OCI-LY3 (cell line): ENCODE data around the gene TRAF4.

Source experiments
- H2AFZ ChIP-seq: fragments of 200-600, 300-600 bp; shearing (Covaris generic); 2 replicates; pipeline ENCODE4 v1.6.0; 2014; ENCODE audit warnings: antibody characterized with exemption, low read depth, low read length
- H3K27ac ChIP-seq: fragments of 200-600, 300-600 bp; sonication (generic); 2 replicates; pipeline ENCODE4 v1.5.1; 2014; ENCODE audit warnings: mild to moderate bottlenecking, low read length, moderate library complexity, mixed read lengths
- H3K27me3 ChIP-seq: fragments of 200-600, 300-600 bp; sonication (generic); 2 replicates; pipeline ENCODE4 v1.6.1; 2014; ENCODE audit warnings: low read depth, low read length, mixed read lengths
- H3K36me3 ChIP-seq: fragments of 200-600, 300-600 bp; sonication (generic); replicated peaks from 2 replicates; pipeline ENCODE3; 2014; ENCODE audit warnings: low read depth, low read length, mixed read lengths
- H3K4me1 ChIP-seq: fragments of 300-600, 200-600 bp; sonication (generic); 2 replicates; pipeline ENCODE4 v1.6.1; 2014; ENCODE audit warnings: low read length, mixed read lengths
- H3K4me2 ChIP-seq: fragments of 200-600, 300-600 bp; sonication (generic); 2 replicates; pipeline ENCODE4 v1.6.1; 2014; ENCODE audit warnings: low read length, mixed read lengths
- H3K4me3 ChIP-seq: fragments of 300-600, 200-600 bp; sonication (generic); 2 replicates; pipeline ENCODE4 v1.5.1; 2014; ENCODE audit warnings: antibody characterized with exemption, mild to moderate bottlenecking, low read length, moderate library complexity
- H3K79me2 ChIP-seq: fragments of 300-600, 200-600 bp; shearing (Covaris generic); 2 replicates; pipeline ENCODE4 v1.6.1; 2014; ENCODE audit warnings: mild to moderate bottlenecking, low read length, mixed read lengths
- H3K9ac ChIP-seq: fragments of 300-600, 200-600 bp; shearing (Covaris generic); 2 replicates; pipeline ENCODE4 v1.6.0; 2014; ENCODE audit warnings: mild to moderate bottlenecking, low read length, moderate library complexity
- H3K9me3 ChIP-seq: fragments of 200-600, 300-600 bp; shearing (Covaris generic); 2 replicates; pipeline ENCODE4 v1.6.1; 2014; ENCODE audit warnings: low read length, mixed read lengths; ENCODE audit not compliant: insufficient read depth
- H4K20me1 ChIP-seq: fragments of 200-600, 300-600 bp; sonication (generic); 2 replicates; pipeline ENCODE4 v1.6.1; 2016; ENCODE audit warnings: low read length, mixed read lengths; ENCODE audit not compliant: insufficient read depth
- CTCF ChIP-seq: fragments of 200-600, 300-600 bp; sonication (generic); IDR thresholded peaks from 2 replicates; pipeline ENCODE4 v1.5.1; 2014; ENCODE audit warnings: antibody characterized with exemption, low read length, low read depth
- EZH2phosphoT487 ChIP-seq: fragments of 200-600 bp; shearing (Covaris generic); IDR thresholded peaks from 2 replicates; pipeline ENCODE4 v1.6.1; 2018; ENCODE audit warnings: antibody characterized with exemption, mixed run types, low read depth

TRAF4 gene

GRCh38 chr17:28758411-28759121 is 14.8 kb downstream of the TRAF4 start:
- 0 out of 2 replicates have a peak, but pooled peaks cover 4% of the 10 kb centered on the region for H4K20me1 ChIP-seq
- no peak for TF ChIP-seq EZH2phosphoT487
- TF ChIP-seq CTCF: no peak
- peaks cover 25% of the 10 kb centered on the region for H3K36me3 ChIP-seq
- H3K4me2 ChIP-seq: no peak overlapping the region
- H3K27ac ChIP-seq: no peak overlapping the region
- no peak overlapping the region for H3K4me3 ChIP-seq
- H3K79me2 ChIP-seq: no peaks in the 10 kb centered on the region
- peaks cover 22% of the 10 kb centered on the region for H3K4me1 ChIP-seq
- H3K27me3 ChIP-seq: no peaks in the 10 kb centered on the region
- no peak overlapping the region for H3K9ac ChIP-seq
- no peak overlapping the region for H2AFZ ChIP-seq
- H3K9me3 ChIP-seq: no peaks in the 10 kb centered on the region

- Histone ChIP-seq H3K27me3 (no peaks in the 10 kb centered on the region), H3K4me1 (peaks cover 25% of the 10 kb centered on the region), H3K79me2 (no peaks in the 10 kb centered on the region), H3K36me3 (peaks cover 25% of the 10 kb centered on the region), H3K27ac (no peak overlapping the region), H3K9me3 (no peaks in the 10 kb centered on the region), H3K4me2 (no peak overlapping the region), H3K4me3 (no peak overlapping the region), H2AFZ (no peak overlapping the region), H3K9ac (no peak overlapping the region), H4K20me1 (0 out of 2 replicates have a peak, but pooled peaks cover 4% of the 10 kb centered on the region)
- no peak for TF ChIP-seq CTCF
- no peak for TF ChIP-seq EZH2phosphoT487
Observed at GRCh38 chr17:28759256-28759865, 15.6 kb downstream of the TRAF4 start.

GRCh38 chr17:28760601-28761562 is 17.1 kb downstream of the TRAF4 start:
- H3K4me3 ChIP-seq: no peak overlapping the region
- H3K36me3 ChIP-seq: peaks cover 36% of the 10 kb centered on the region
- peak overlapping the region; percentile 14; the same call in 1 of the 2 replicates for H3K4me2 ChIP-seq
- H3K9ac ChIP-seq: no peak overlapping the region
- H3K27ac ChIP-seq: no peak overlapping the region
- 0 out of 2 replicates have a peak, but pooled peaks cover 4% of the 10 kb centered on the region for H4K20me1 ChIP-seq
- no peaks in the 10 kb centered on the region for H3K27me3 ChIP-seq
- no peak overlapping the region for H2AFZ ChIP-seq
- no peaks in the 10 kb centered on the region for H3K79me2 ChIP-seq
- no peaks in the 10 kb centered on the region for H3K9me3 ChIP-seq
- peaks cover 25% of the 10 kb centered on the region for H3K4me1 ChIP-seq
- TF ChIP-seq EZH2phosphoT487: no peak
- TF ChIP-seq CTCF: no peak
